T47D (cell line): Measurements from ENCODE around the gene GNG5.
"Not testable (repeated sequence)": the region's sequence is repeated elsewhere in the genome, so short reads cannot be mapped to it uniquely, and the experiment has no call there.

Experiments
- DNase-seq, 2 experiments: peaks; one replicate each; pipeline versions ENCODE4 v3.0.0 to v3.0.0-alpha.2; 2011 to 2012; ENCODE audit warnings: low read depth in 1 of 2, low spot score in 1 of 2
- JUND ChIP-seq: IDR thresholded peaks from 2 replicates; pipeline ENCODE4 v1.6.1; 2012; ENCODE audit warnings: low read depth
- in situ Hi-C: cut with HindIII; loops from 2 replicates; pipeline ENCODE4 v1.10.0; 2016; ENCODE audit warnings: low sequenced_read_pairs, low pct_unique_long_range_greater_than_20kb

The GNG5 gene

GRCh38 chr1:84478876-84479868 is 27.2 kb downstream of the GNG5 start, which contains the start of gene RPF1:
Gene RPF1, plus strand, starts transcription at chr1:84479266. Its CDS starts 16 bp downstream, at chr1:84479282.
- in situ Hi-C loops: no loop called here
- peak; percentile 37 to 87 for DNase-seq
- no peak for TF ChIP-seq JUND

GRCh38 chr1:84476225-84476624 is 30.2 kb downstream of the GNG5 start:
- in situ Hi-C loops: no loop called here
- DNase-seq: no peak
- TF ChIP-seq JUND: no peak

- no peak for TF ChIP-seq JUND
- no peak for DNase-seq
- in situ Hi-C loops: no loop called here
Measured at GRCh38 chr1:84467298-84467697, 39.1 kb downstream of the GNG5 start.

DNA sequence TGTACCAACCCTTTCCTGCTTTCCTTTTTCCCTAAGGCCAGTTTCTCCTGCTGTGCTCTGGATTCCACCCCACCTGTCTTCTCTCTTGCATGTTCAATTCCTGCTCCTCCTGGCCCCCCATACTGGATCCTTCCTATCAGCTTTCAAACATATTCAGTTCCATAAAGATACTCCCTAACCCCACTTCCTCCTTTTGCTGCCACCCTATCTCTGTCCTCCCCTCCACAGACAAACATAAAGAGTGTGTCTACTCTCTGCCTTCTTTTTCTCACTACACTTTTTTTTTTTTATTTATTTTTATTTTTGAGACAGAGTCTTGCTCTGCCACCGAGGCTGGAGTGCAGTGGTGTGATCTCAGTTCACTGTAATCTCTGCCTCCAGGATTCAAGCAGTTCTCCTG is 44.3 kb downstream of the GNG5 start:
- no peak for TF ChIP-seq JUND
- DNase-seq: no peak
- in situ Hi-C loops: no loop called here

GRCh38 chr1:84452436-84452835 is 53.9 kb downstream of the GNG5 start:
- no peak for DNase-seq
- no peak for TF ChIP-seq JUND
- in situ Hi-C loops: no loop called here

GRCh38 chr1:84450910-84451309 is 55.5 kb downstream of the GNG5 start:
- no peak for TF ChIP-seq JUND
- in situ Hi-C loops: no loop called here
- no peak for DNase-seq

- in situ Hi-C loops, DNase-seq: not testable (repeated sequence)
Measured at GRCh38 chr1:84448704-84449103, 57.7 kb downstream of the GNG5 start.
